Measurements from ENCODE around the gene TAS2R60. TPM values are rescaled to one million over a fixed set of nuclear protein-coding genes. Genes with fewer than 3 reads are reported as not detected.
"Not testable (repeated sequence)": the region's sequence is repeated elsewhere in the genome, so short reads cannot be mapped to it uniquely, and the experiment has no call there.

The TAS2R60 gene
- total RNA-seq, 1 donor from 2014 or later, result not detected

GRCh38 chr7:143458681-143459080 is 15.4 kb downstream of the TAS2R60 start:
- ATAC-seq, result no peak
- DNase-seq, result no peak
- intact Hi-C loops (cut with micrococcal nuclease), result no loop called here

DNA sequence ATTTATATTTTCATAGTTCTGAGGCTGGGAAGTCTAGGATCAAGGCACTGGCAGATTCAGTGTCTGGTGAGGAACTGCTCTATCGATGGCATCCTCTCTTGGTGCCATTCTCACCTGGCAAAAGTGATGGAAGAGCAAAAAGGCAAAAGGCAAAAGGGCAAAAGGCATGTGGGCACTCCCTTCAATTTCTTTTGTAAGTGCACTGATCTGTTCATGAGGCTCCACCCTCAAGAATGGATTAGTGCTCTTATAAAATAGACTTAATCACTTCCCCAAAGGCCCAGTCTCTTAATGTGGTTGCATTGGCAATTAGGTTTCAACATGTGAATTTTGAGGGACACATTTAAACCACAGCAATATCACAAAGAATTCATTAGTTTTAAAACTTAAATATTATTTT is 16.1 kb downstream of the TAS2R60 start:
- intact Hi-C loops (cut with micrococcal nuclease), result no loop called here
- DNase-seq (no peak), ATAC-seq (no peak)

- no peak for ATAC-seq
- intact Hi-C loops (cut with micrococcal nuclease), result no loop called here
- no peak for DNase-seq
Observed at GRCh38 chr7:143460271-143460979, 17.2 kb downstream of the TAS2R60 start.

DNA sequence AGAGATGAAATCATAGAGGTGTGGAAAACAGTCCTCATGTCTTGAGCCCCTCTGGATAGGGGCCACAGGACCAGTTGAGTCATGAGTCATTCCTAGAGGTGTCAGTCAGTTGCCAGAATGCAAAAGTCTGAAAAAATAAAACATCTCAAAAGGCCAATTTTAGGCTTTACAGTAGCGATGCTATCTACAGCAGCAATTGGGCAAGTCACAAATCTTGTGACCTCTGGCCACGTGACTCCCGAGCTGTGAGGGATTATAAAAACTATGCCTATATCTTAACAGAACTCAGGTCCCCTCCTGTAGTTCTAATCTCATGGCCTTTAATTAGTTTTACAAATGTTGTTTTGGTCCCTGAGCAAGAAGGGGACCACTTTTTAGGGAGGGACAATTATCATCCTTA is 18.8 kb downstream of the TAS2R60 start:
- ATAC-seq (no peak), DNase-seq (no peak)
- intact Hi-C loops (cut with micrococcal nuclease), result no loop called here

GRCh38 chr7:143463556-143463955 is 20.3 kb downstream of the TAS2R60 start:
- ATAC-seq (no peak), DNase-seq (no peak)
- intact Hi-C loops (cut with micrococcal nuclease), result no loop called here

- no peak for ATAC-seq
- no peak for DNase-seq
- intact Hi-C loops (cut with micrococcal nuclease), result no loop called here
Observed at GRCh38 chr7:143463957-143464356, 20.7 kb downstream of the TAS2R60 start.

GRCh38 chr7:143467724-143468123 is 24.5 kb downstream of the TAS2R60 start:
- ATAC-seq, result no peak
- DNase-seq, result no peak
- intact Hi-C loops (cut with micrococcal nuclease), result no loop called here

GRCh38 chr7:143472071-143472689 is 28.9 kb downstream of the TAS2R60 start:
- intact Hi-C loops (cut with micrococcal nuclease); ATAC-seq; DNase-seq: not testable (repeated sequence)

GRCh38 chr7:143477501-143478150 is 34.4 kb downstream of the TAS2R60 start, which contains the start of gene TAS2R41:
Gene TAS2R41, plus strand, starts transcription at chr7:143477873. Its CDS starts 0 bp downstream, at chr7:143477873.
- intact Hi-C loops (cut with micrococcal nuclease), result no loop called here
- ATAC-seq (no peak), DNase-seq (no peak)

DNA sequence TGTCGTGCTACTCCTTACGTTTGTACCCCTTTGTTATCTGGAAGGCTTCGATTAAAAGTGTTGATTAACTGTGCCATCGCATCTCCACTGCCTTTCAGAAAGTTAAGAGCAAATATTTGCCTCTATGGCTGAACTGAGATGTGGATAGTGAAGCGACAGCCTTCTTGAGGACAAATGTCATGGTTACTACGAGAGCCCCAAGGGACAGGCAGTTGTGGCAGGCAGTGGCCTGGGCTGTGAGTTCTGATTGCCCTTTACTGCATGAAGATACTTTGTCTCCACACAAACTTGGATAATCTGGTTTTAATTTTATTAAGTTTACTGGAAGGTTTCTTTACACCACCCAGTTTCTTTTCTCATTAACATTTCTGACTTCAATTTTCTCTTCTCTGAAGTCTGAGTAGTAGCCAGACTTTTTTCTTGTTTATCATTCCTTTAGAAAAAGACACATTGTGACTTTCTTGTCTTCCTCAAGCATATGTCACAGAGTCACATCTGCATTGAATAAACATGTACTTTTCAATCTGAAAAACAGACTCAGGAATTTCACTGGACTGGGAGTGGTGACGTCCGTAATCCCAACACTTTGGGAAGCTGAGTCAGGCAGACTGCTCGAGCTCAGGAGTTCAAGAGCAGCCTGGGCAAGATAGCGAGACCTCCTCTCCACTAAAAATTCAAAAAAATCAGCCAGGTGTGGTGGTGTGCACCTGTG is 36.0 kb downstream of the TAS2R60 start:
- no peak for DNase-seq
- intact Hi-C loops (cut with micrococcal nuclease), result no loop called here
- ATAC-seq, result peak; percentile 54

DNA sequence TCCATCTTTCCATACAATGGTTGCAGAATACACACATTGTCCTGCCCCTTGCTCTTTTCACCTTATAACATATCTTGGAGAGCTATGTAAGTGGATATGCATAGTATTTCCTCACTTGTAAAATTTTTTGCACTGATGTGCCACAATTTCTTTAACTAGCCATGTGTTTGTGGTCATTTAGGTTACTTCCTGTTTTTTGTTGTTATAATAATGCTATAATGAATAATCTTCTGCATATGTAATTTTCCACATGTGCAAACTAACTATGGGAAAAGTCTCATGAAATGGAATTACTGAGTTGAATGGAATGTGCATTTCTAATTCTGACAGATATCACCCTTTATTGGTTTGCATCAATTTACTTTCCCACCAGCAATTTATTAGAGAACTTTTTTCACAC is 37.2 kb downstream of the TAS2R60 start:
- DNase-seq, result no peak
- intact Hi-C loops (cut with micrococcal nuclease), result no loop called here
- no peak for ATAC-seq

DNA sequence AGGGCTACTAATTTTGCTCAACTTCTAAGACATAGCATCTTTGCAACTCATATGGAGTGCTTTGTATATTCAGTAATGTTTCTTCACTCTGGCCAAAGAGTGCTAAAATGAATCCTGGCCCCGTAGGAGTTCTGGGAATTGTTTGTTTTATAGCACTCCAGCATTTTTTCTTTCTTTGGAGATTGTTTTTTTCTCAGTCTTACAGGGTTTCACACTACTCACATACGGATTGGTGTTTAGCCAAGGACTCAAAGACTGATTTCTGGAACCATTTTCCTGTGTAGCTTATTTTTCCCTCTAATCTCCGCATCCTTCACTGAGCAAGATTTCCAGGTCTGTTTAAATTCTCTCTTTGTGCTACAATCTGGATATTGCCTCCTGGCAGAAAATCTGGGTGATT is 40.9 kb downstream of the TAS2R60 start:
- no peak for DNase-seq
- intact Hi-C loops (cut with micrococcal nuclease), result no loop called here
- no peak for ATAC-seq

DNA sequence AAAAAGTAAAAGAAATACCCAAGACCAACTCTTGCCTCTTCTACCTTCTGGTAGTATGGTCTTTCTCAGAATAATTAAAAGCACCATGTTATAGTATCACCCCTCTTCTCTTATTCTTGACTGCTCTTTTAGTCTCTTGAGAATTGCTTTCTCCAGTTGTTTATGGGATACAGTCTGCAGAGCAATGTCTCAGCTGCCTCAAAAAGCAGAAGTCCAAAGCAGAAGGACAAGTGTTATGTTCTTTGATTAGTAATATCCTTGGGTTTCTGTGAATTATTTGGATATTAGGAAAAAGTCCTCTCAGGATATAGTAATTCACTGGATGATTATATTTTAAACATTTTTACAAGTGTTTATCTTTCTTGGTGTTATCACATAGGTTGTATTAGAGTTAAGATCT is 41.8 kb downstream of the TAS2R60 start:
- DNase-seq (no peak), ATAC-seq (peak; percentile 47)
- intact Hi-C loops (cut with micrococcal nuclease), result no loop called here

GRCh38 chr7:143485500-143485899 is 42.2 kb downstream of the TAS2R60 start:
- ATAC-seq (peak; percentile 38), DNase-seq (no peak)
- intact Hi-C loops (cut with micrococcal nuclease), result no loop called here

GRCh38 chr7:143486266-143486665 is 43.0 kb downstream of the TAS2R60 start:
- ATAC-seq; intact Hi-C loops (cut with micrococcal nuclease); DNase-seq: not testable (repeated sequence)

DNA sequence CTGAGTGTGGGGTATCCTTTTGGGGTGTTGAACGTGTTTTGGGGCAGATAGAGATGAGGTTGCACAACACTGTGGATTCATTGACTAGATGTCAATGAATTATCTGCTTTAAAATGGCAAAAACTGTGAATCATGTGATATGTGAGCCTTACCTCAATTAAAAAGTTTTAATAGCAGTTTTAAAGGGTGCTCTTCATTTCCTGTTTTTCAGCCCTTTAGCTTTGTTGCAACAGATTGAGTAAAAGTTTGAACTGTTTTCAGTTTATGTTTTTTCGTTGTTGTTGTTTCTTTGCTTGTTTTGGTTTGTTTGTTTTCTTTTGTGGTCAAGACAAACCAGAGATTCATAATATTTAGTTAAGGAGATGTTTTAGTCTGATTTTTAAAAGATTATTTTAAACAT is 43.8 kb downstream of the TAS2R60 start:
- ATAC-seq (no peak), DNase-seq (no peak)
- intact Hi-C loops (cut with micrococcal nuclease), result no loop called here

GRCh38 chr7:143487566-143487965 is 44.3 kb downstream of the TAS2R60 start:
- DNase-seq, result peak; percentile 70
- ATAC-seq, result peak; percentile 80
- intact Hi-C loops (cut with micrococcal nuclease), result no loop called here

DNA sequence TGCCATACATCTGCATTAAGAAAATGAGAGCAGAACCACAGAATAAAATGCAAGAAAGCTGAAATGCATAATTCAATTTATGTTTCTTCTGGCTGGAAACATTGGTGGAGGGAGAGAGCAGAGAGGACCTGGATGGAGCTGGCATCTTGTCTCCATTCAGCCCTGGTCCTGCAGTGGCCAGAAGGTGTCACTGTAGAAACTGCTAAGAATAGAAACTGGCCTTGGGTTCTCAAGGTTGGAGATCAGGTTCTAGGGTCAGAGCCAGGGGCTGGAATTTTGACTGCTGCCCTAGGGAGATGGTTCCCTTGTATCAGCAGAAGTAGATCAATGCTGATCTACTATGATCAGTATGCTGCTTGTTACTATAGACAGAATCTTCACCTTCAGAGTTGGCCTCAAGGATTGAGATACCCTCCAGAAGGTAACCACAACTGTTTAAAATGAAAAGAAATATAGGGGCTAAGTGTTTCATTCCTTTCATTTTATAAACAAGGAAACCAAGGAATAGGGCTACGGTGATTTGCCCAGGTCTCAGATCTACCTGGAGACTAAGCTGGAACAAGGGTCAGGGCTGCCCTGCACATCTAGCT is 47.6 kb downstream of the TAS2R60 start:
- peak; percentile 58 for ATAC-seq
- intact Hi-C loops (cut with micrococcal nuclease), result no loop called here
- no peak for DNase-seq

DNA sequence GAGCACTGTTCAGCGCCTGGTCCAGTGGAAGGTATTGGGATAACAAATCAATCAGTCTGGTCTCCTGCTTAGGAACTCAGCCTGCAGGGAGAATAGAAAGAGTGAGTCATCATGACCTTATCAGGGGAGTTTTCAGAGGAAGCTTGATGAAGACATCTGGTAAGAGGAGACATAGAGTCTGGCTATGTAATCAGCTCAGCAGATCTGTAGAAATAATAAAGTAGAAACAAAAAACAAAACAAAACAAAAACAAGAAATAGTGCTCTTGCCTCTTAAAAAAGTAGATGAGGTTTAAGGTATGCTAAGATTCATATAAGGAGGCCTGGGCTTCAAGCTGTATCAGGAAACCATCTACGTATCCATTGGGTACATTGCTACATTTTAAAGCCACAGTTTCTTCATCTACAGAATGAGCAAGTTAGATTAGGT is 48.8 kb downstream of the TAS2R60 start:
- DNase-seq (no peak), ATAC-seq (peak; percentile 57)
- intact Hi-C loops (cut with micrococcal nuclease), result no loop called here

Measured in left ventricle myocardium superior (tissue), 1 donor.